Calu3 (cell line): ENCODE data around the gene TRNP1. TPM values are rescaled to one million over a fixed set of nuclear protein-coding genes. Genes with fewer than 3 reads are reported as not detected.

Source experiments
- BruUV-seq: library from RNA; stranded (reverse); fragments of 400-500 nt; replicated peaks from 2 replicates; lab custom pipeline; 2021; lab: Mats Ljungman, UMichigan
- CTCF ChIA-PET: fragments of 300-600 bp; sonication (Branson Sonifier 250); formaldehyde crosslinking; loops from one replicate; lab custom pipeline; 2022; ENCODE audit warnings: antibody characterized with exemption; lab: Charles Lee
- DNase-seq: peaks from one replicate; pipeline ENCODE4 v3.0.0; 2022
- H3K27ac Mint-ChIP-seq: one replicate; pipeline ENCODE4 v1.8.0; 2022; ENCODE audit warnings: mixed read lengths; ENCODE audit not compliant: unreplicated experiment
- H3K27me3 Mint-ChIP-seq: one replicate; pipeline ENCODE4 v1.8.0; 2022; ENCODE audit warnings: mixed read lengths; ENCODE audit not compliant: unreplicated experiment
- H3K36me3 Mint-ChIP-seq: one replicate; pipeline ENCODE4 v1.8.0; 2022; ENCODE audit warnings: mild to moderate bottlenecking, moderate library complexity, mixed read lengths; ENCODE audit not compliant: insufficient read depth, unreplicated experiment
- H3K4me1 Mint-ChIP-seq: one replicate; pipeline ENCODE4 v1.8.0; 2022; ENCODE audit warnings: mild to moderate bottlenecking, low read depth, mixed read lengths; ENCODE audit not compliant: unreplicated experiment
- H3K4me3 Mint-ChIP-seq: one replicate; pipeline ENCODE4 v1.8.0; 2022; ENCODE audit warnings: mild to moderate bottlenecking, low read depth, moderate library complexity, mixed read lengths; ENCODE audit not compliant: unreplicated experiment
- H3K9me3 Mint-ChIP-seq: one replicate; pipeline ENCODE4 v1.8.0; 2022; ENCODE audit warnings: low read depth, mixed read lengths; ENCODE audit not compliant: unreplicated experiment
- CTCF ChIP-seq: fragments of 200-600 bp; IDR thresholded peaks from one replicate; pipeline ENCODE4 v1.8.0; 2022; ENCODE audit warnings: antibody characterized with exemption; ENCODE audit not compliant: unreplicated experiment
- intact Hi-C: fragments of 100-400 bp; cut with micrococcal nuclease; formaldehyde crosslinking; loops from one replicate; pipeline ENCODE4 v1.10.0; 2022; ENCODE audit not compliant: unreplicated experiment
- total RNA-seq: library from RNA; stranded (reverse); gene quantifications from 2 replicates; pipeline ENCODE4 v1.2.3, GENCODE V29; 2022

The TRNP1 gene
- total RNA-seq, 1 experiment from 2014 or later = 195 TPM

- Mint-ChIP-seq H3K4me3 (no peak overlapping the region), H3K36me3 (peaks cover 67% of the 10 kb centered on the region), H3K4me1 (no peaks in the 10 kb centered on the region), H3K27me3 (no peaks in the 10 kb centered on the region), H3K27ac (peak overlapping the region; percentile 60), H3K9me3 (no peaks in the 10 kb centered on the region)
- TF ChIP-seq CTCF = no peak
- CTCF ChIA-PET = no interaction called here
- BruUV-seq = no TSS peak
- intact Hi-C loops = no loop called here
- DNase-seq = no peak
Observed at GRCh38 chr1:26949266-26949925, 44.1 kb upstream of the TRNP1 start.

- TF ChIP-seq CTCF = no peak
- DNase-seq = no peak
- Mint-ChIP-seq H3K4me3 (no peak overlapping the region), H3K4me1 (no peaks in the 10 kb centered on the region), H3K27ac (peak overlapping the region; percentile 60), H3K36me3 (peaks cover 65% of the 10 kb centered on the region), H3K9me3 (no peaks in the 10 kb centered on the region), H3K27me3 (no peaks in the 10 kb centered on the region)
- BruUV-seq = no TSS peak
- intact Hi-C loops = no loop called here
- CTCF ChIA-PET = no interaction called here
Observed at GRCh38 chr1:26949926-26950319, 43.6 kb upstream of the TRNP1 start.

GRCh38 chr1:26950602-26951001, 42.9 kb upstream of the TRNP1 start:
- DNase-seq = no peak
- intact Hi-C loops = no loop called here
- no peaks in the 10 kb centered on the region for H3K27me3 Mint-ChIP-seq
- BruUV-seq = no TSS peak
- no peak overlapping the region for H3K4me3 Mint-ChIP-seq
- H3K4me1 Mint-ChIP-seq = no peaks in the 10 kb centered on the region
- no peaks in the 10 kb centered on the region for H3K9me3 Mint-ChIP-seq
- peaks cover 59% of the 10 kb centered on the region for H3K36me3 Mint-ChIP-seq
- CTCF ChIA-PET = no interaction called here
- TF ChIP-seq CTCF = no peak
- no peak overlapping the region for H3K27ac Mint-ChIP-seq

- Mint-ChIP-seq H3K36me3 (peaks cover 55% of the 10 kb centered on the region), H3K27ac (no peak overlapping the region), H3K4me3 (no peak overlapping the region), H3K27me3 (no peaks in the 10 kb centered on the region), H3K9me3 (no peaks in the 10 kb centered on the region), H3K4me1 (no peaks in the 10 kb centered on the region)
- TF ChIP-seq CTCF = no peak
- no peak for DNase-seq
- CTCF ChIA-PET = no interaction called here
- intact Hi-C loops = no loop called here
- BruUV-seq = no TSS peak
Observed at GRCh38 chr1:26951216-26951615, 42.3 kb upstream of the TRNP1 start.
